ENCODE results near the gene HYAL1. TPM values are rescaled to one million over a fixed set of nuclear protein-coding genes. Genes with fewer than 3 reads are reported as not detected.

HYAL1 gene, protein sequence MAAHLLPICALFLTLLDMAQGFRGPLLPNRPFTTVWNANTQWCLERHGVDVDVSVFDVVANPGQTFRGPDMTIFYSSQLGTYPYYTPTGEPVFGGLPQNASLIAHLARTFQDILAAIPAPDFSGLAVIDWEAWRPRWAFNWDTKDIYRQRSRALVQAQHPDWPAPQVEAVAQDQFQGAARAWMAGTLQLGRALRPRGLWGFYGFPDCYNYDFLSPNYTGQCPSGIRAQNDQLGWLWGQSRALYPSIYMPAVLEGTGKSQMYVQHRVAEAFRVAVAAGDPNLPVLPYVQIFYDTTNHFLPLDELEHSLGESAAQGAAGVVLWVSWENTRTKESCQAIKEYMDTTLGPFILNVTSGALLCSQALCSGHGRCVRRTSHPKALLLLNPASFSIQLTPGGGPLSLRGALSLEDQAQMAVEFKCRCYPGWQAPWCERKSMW
- total RNA-seq (2.5 TPM), polyA plus RNA-seq (7.0 TPM)

DNA sequence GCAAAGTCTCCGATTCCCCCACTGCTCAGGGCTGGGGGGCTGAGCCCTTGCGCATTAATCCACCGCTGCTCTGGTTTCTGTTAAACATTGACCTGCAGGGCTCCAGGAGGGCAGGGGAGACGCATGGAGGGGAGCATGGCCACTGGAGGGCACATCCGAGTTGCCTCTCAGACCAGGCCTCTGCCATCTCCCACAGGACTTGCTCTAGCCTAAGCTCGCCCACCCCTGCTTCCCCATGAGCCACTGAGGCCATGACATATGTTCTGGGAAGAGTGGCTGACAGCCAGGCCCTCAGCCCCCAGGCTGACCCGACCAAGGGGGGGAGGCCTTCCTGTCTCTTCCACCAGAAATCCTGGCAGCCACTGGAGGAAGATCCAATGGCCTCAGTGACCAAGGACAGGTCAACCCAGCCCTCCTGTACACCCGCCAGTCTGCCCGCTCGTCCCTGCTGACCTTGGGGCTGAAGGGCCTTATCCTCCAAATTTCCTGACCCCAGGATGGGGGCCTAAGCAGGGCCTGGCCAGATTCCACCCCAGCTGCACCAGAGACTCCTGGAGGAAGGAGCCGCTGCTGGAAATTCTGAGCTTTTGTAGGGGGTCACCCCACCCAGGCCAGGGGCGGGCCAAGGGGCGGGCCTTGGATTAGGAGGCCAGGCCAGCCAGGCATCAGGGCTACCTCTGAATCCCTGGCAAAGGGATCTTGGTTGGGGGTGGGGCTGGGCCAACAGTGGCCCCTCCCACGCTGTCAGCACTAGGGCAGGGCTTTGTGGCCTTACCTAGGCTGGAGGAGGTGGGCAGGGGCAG lies at the start of gene HYAL1:
HYAL1 (minus strand) TSS at position 562 of the 803 bp plus-strand sequence. CDS start 618 bp downstream, outside the sequence.
- no peak within 1 kb of the TSS for H3K27ac ChIP-seq (ENCODE audit: low read depth)
- H3K4me1 ChIP-seq (ENCODE audit: insufficient read depth), result no peaks in the 10 kb centered on the region
- WGBS, result 56% methylated on average over 14 of the region's 14 CpGs
- H3K36me3 ChIP-seq (ENCODE audit: insufficient read depth), result no peaks in the 10 kb centered on the region
- no peak within 1 kb of the TSS for H3K4me3 ChIP-seq (ENCODE audit: low read depth, low read length)
- DNase-seq (ENCODE audit: extremely low spot score), result no peak

DNA sequence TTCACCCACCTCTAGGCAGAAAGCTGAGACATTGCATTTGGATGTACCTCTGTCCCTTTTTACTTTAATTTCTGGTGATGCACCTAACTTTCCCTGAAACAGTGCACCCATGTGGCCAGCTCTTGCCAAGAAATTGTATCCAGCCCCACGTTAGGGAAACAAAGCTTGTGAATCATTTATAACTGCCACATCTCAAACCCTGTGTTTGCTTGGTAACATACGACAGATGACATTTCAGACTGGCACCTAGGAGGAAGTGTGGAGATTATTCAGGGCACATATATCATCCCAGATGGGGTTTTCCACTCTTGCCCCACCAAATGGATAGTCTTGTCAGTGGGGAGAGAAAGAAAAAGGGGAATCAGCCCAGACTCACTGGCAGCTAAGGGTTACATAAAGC lies 49.4 kb upstream of the HYAL1 start:
- H3K27ac ChIP-seq (ENCODE audit: low read depth), result no peak overlapping the region
- 39% methylated on average over 2 of the region's 2 CpGs for WGBS
- H3K36me3 ChIP-seq (ENCODE audit: insufficient read depth), result peaks cover 3% of the 10 kb centered on the region
- peaks cover 2% of the 10 kb centered on the region for H3K4me1 ChIP-seq (ENCODE audit: insufficient read depth)
- H3K4me3 ChIP-seq (ENCODE audit: low read depth, low read length), result no peak overlapping the region
- no peak for DNase-seq (ENCODE audit: extremely low spot score)

DNA sequence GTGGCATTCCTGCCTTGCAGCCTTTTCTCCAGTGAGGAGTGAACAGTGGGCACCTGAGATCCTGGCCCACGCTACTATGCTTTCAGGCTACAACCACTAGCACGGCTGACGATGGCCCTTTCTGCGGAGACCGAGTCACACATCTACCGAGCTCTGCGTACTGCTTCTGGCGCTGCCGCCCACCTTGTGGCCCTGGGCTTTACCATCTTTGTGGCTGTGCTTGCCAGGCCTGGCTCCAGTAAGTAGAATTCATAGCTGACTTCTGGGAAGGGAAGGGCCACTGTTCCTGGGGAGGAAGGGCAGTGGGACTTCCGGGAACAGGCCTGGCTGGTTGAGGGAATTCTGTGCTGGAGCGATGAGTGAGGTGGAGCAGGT lies 47.9 kb upstream of the HYAL1 start:
- 52% methylated on average over 11 of the region's 11 CpGs for WGBS
- Histone ChIP-seq H3K36me3 (ENCODE audit: insufficient read depth) (peaks cover 3% of the 10 kb centered on the region), H3K27ac (ENCODE audit: low read depth) (no peak overlapping the region), H3K4me3 (ENCODE audit: low read depth, low read length) (peak overlapping the region; percentile 55), H3K4me1 (ENCODE audit: insufficient read depth) (peaks cover 2% of the 10 kb centered on the region)
- DNase-seq (ENCODE audit: extremely low spot score), result no peak

DNA sequence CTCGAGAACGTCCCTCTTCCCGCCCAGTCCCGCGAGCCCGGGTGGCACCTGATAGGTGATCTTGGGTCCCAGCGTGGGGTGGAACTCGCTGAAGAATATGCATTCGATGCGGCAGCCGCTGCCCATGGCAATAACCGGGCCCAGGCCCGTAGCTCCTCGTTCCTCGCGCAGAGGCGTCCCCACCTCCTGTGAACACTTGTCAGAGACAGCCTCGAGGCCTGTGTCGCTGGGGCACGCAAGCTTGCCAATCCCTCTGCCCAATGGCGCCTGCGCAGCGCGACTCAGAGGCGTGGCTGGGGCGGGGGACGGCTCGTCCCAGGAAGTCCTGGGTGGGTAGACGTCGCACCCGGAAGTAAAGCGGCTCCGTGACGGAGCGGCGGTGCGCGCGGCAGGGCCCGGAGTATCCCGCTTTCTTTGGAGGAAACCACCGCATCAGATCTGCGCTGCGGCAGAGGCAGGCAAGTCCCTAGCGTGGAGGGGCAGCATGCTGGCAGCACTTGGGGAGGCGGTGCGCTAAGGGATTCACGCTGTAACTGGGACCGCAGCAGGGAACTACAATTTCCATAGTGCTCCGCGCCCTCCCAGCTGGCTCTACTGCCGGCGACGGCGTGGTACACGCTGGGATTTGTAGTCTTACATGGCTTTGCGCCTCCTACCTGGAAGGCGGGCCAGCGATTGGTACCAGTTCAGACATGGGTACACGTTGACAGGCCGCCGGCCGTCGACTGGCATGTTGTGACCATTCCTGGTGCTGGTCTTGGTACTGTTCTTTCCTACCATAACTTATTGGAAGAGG lies 47.4 kb upstream of the HYAL1 start, which contains the start of the genes CYB561D2 and NPRL2:
CYB561D2 (plus strand) TSS at position 336 of the 796 bp plus-strand sequence. CDS start 572 bp downstream, outside the sequence.
NPRL2 (minus strand) TSS at position 249 of the 796 bp plus-strand sequence; CDS start at position 126, 123 bp downstream.
- Histone ChIP-seq H3K4me3 (ENCODE audit: low read depth, low read length) (peak within 1 kb of the TSS; percentile 55), H3K4me1 (ENCODE audit: insufficient read depth) (peaks cover 2% of the 10 kb centered on the region)

DNA sequence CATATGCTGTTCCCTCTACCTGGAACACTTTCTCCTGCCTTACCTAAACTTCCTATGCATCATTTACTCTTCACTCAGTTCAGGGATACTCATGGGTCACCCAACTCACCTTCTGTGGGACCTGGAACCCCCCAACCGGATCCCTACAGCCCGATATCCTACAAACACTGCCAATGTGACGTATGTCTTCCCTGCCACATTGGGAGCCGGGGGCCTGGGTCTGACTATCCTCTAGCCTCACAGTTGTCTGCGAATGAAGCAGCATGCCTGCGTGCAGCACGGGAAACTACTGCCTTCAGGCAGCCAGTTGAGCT lies 46.8 kb upstream of the HYAL1 start:
- peak overlapping the region; percentile 55 for H3K4me3 ChIP-seq (ENCODE audit: low read depth, low read length)
- peak overlapping the region; percentile 2 for H3K27ac ChIP-seq (ENCODE audit: low read depth)
- WGBS, result 2% methylated on average over 7 of the region's 7 CpGs
- H3K36me3 ChIP-seq (ENCODE audit: insufficient read depth), result no peaks in the 10 kb centered on the region
- peaks cover 2% of the 10 kb centered on the region for H3K4me1 ChIP-seq (ENCODE audit: insufficient read depth)
- no peak for DNase-seq (ENCODE audit: extremely low spot score)

More for the DNA sequence above, 47.4 kb upstream of the HYAL1 start, which contains the start of the genes CYB561D2 and NPRL2:
- peak; percentile 85 for DNase-seq (ENCODE audit: extremely low spot score)
- under 1% methylated on average over 64 of the region's 64 CpGs for WGBS
- H3K36me3 ChIP-seq (ENCODE audit: insufficient read depth), result peaks cover 3% of the 10 kb centered on the region
- peak within 1 kb of the TSS; percentile 86 for H3K27ac ChIP-seq (ENCODE audit: low read depth)

DNA sequence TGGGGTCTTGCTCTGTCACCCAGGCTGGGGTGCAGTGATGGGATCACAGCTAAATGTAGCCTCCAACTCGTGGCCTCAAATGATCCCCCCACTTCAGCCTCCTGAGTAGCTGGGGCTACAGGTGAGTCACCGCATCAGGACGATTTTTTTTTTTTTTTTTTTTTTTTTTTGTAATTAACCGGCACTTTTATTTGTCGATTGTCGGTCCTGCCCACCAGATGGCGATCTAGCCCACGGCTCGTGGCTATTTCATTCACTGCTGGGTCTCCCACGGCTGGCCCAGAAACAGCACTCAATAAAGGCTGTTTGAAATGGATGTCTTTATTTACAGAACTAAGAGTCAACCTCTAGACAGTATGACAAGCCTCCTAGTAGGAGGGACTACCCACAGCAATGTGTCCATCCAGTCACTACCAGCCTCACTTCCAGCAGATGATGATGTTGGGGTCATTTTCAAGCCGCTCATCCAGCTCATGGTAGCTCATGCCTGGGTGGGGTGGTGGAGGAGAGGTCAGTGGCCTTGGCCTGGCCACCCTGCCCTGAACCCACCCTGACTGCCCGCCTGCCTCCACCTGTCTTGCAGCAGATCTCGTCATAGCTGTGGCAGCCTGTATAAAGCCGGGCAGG lies 43.9 kb upstream of the HYAL1 start:
- WGBS, result 27% methylated on average over 14 of the region's 14 CpGs
- no peak for DNase-seq (ENCODE audit: extremely low spot score)
- no peak overlapping the region for H3K27ac ChIP-seq (ENCODE audit: low read depth)
- no peak overlapping the region for H3K4me3 ChIP-seq (ENCODE audit: low read depth, low read length)
- H3K36me3 ChIP-seq (ENCODE audit: insufficient read depth), result no peaks in the 10 kb centered on the region
- H3K4me1 ChIP-seq (ENCODE audit: insufficient read depth), result peaks cover 2% of the 10 kb centered on the region

DNA sequence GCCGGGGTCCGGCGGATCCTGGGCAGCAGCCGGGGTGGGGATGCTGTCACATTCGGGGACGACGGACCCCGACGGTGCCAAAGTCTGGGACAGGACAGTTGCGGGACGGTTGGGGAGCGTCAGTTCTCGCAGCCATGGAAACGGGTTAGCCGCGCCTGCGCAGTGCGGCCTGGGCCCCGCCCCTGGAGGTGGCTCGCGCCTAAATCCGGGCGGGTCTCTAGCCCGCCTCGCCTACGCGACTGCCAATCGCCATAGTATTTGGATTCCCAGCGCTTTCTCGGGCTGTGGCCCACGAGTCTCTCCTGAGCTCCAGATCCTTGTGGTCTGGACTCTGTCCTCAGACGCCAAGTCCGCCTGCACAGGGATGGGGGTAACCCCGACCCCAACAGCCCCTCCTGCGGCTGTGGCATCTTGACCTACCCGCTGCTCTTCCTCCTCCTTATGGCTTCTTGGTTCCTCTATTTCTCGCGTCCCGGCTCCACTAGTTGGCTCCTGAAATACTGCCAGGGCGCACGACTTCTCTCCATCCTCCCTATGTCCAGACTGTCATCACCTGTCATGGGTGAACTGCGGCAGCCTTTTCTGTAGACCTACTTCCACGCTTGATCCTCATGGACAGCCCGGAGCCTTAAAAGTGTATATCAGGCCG lies 42.3 kb upstream of the HYAL1 start, which contains the start of gene ZMYND10:
ZMYND10 (minus strand) TSS at position 147 of the 649 bp plus-strand sequence. CDS start 153 bp downstream, outside the sequence.
- H3K27ac ChIP-seq (ENCODE audit: low read depth), result no peak within 1 kb of the TSS
- no peak for DNase-seq (ENCODE audit: extremely low spot score)
- peaks cover 2% of the 10 kb centered on the region for H3K4me1 ChIP-seq (ENCODE audit: insufficient read depth)
- WGBS, result 8% methylated on average over 45 of the region's 45 CpGs
- H3K36me3 ChIP-seq (ENCODE audit: insufficient read depth), result no peaks in the 10 kb centered on the region
- H3K4me3 ChIP-seq (ENCODE audit: low read depth, low read length), result no peak within 1 kb of the TSS

DNA sequence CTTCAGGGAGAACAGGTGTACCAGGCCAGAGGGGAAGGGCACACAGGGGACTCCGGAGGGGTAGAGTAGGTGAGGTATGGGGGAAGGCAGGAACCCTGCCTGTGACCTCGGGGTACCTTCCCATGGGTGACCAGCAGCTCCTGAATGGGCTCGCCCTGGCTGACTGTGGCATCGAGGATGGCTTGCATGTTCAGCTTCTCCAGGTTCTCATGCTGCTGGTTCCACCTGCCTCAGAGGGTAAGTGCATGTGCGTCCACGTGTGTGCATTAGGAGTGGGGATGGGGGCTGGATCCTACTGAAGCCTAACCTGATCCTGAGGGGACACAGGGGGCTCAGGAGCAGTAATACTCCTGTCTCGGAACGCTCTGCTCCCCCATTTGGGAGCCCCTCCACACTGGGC lies 41.6 kb upstream of the HYAL1 start:
- Histone ChIP-seq H3K36me3 (ENCODE audit: insufficient read depth) (no peaks in the 10 kb centered on the region), H3K27ac (ENCODE audit: low read depth) (no peak overlapping the region), H3K4me3 (ENCODE audit: low read depth, low read length) (no peak overlapping the region), H3K4me1 (ENCODE audit: insufficient read depth) (peaks cover 2% of the 10 kb centered on the region)
- no peak for DNase-seq (ENCODE audit: extremely low spot score)
- 67% methylated on average over 8 of the region's 8 CpGs for WGBS

DNA sequence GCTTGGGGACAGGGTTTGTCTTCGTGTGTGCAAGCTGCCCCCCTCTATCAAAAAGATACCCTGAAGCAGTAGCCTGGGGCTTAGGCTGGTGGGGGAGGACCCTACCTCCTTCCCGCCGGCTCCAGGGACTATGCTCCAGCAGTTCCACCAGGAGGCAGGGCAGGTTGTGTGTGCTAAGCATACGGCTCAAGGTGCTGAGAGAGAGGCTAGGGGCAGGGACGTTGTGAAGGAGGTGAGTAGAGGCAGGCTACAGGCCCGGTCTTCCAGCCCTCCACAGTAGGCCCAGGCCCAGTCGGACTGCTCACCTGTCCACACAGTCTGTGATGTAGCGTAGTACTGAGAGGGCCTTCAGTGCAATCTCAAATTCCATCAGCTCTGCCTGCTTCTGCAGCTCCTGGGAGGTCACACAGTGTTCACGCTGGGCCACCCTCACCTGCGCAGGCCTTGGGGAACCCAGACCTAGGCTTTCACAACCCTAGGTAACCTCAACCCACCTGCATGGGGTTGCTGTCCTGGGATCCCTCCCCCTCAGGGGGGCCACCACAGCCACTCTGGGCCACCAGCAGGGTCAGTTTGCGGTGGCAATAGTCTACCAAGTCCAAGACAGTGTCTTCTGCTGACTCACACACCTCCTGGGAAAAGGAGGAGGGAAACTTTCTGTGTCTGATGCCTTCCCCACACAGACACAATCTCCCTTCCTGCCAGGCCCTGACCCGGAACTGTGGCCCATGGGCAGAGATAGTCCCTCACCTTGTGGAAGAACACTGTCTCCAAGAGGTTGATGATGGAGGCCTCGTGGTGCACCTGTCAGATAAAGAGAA lies 39.6 kb upstream of the HYAL1 start:
- WGBS, result 83% methylated on average over 13 of the region's 13 CpGs
- no peak overlapping the region for H3K4me3 ChIP-seq (ENCODE audit: low read depth, low read length)
- DNase-seq (ENCODE audit: extremely low spot score), result no peak

DNA sequence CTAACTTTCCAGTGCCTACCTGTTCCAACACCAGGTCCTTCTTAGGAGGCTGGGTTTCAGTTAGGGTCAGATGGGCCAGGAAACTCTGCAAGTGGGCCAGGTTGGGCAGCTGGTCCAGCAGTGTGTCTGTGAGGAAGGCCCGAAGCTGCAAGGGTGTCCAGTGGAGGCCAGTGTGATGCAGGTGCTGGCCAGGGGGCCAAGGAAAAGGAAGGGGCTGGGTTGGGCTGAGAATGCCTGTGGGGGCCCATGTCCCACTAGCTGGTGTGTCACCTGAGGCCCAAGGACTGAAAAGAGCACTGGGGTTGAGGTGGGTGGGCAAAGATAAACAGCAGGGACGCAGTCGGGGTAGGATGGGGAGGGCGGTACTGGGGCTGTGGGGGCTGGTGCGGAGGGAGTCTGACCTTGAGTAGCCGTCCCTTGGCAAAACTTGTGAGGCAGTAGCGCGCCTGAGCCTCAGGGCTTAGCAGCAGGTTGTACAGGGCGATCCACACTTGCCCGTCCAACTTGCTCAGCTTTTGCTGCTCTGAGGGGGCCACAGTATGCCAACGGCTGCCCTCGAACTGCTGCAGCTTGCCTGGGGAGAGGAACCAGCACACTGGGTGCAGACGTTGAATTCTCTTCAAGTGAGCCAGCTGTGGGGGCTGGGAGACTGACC lies 38.7 kb upstream of the HYAL1 start:
- H3K4me3 ChIP-seq (ENCODE audit: low read depth, low read length), result no peak overlapping the region
- H3K4me1 ChIP-seq (ENCODE audit: insufficient read depth), result no peaks in the 10 kb centered on the region
- DNase-seq (ENCODE audit: extremely low spot score), result no peak
- no peak overlapping the region for H3K27ac ChIP-seq (ENCODE audit: low read depth)
- 89% methylated on average over 13 of the region's 13 CpGs for WGBS
- no peaks in the 10 kb centered on the region for H3K36me3 ChIP-seq (ENCODE audit: insufficient read depth)

More for the DNA sequence above, 39.6 kb upstream of the HYAL1 start:
- Histone ChIP-seq H3K36me3 (ENCODE audit: insufficient read depth) (no peaks in the 10 kb centered on the region), H3K4me1 (ENCODE audit: insufficient read depth) (no peaks in the 10 kb centered on the region), H3K27ac (ENCODE audit: low read depth) (no peak overlapping the region)

DNA sequence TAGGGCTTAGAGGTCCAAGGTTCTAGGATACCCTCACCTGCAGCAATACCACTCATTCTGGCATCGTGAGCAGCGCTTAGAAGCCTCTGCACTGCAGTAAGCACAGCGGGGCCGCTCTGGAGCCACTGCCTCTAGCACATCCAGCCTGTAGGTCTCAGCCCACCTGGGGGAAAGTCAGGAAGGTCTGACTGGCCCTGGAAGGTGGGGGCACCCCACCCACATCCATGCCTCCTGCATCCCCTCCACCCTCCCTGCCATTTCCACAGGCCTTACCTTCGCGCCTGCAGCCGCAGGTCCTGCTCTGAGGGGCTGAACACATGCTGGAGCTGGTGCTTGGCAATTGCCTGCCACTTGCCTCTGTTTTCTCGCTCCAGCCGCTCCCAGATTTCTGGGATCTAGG lies 38.2 kb upstream of the HYAL1 start:
- H3K27ac ChIP-seq (ENCODE audit: low read depth), result no peak overlapping the region
- no peak for DNase-seq (ENCODE audit: extremely low spot score)
- H3K4me1 ChIP-seq (ENCODE audit: insufficient read depth), result no peaks in the 10 kb centered on the region
- peak overlapping the region; percentile 46 for H3K4me3 ChIP-seq (ENCODE audit: low read depth, low read length)
- no peaks in the 10 kb centered on the region for H3K36me3 ChIP-seq (ENCODE audit: insufficient read depth)
- 91% methylated on average over 9 of the region's 9 CpGs for WGBS

All from urinary bladder (tissue), 4 donors.